ENCODE results near the gene TRIM43. TPM values are rescaled to one million over a fixed set of nuclear protein-coding genes. Genes with fewer than 3 reads are reported as not detected.
"Not testable (repeated sequence)": the region's sequence is repeated elsewhere in the genome, so short reads cannot be mapped to it uniquely, and the experiment has no call there.

The TRIM43 gene
- not detected for total RNA-seq

GRCh38 chr2:95591701-95592100 lies at the start of gene TRIM43:
TRIM43 (plus strand) TSS chr2:95592001; CDS start chr2:95594024, 2,023 bp downstream.
- not testable (repeated sequence) for H3K36me3 Mint-ChIP-seq; ATAC-seq; H3K4me1 Mint-ChIP-seq (ENCODE audit: low read depth in 2 of 2); H3K27ac Mint-ChIP-seq; H3K9me3 Mint-ChIP-seq; H3K4me3 Mint-ChIP-seq; DNase-seq (ENCODE audit: low spot score)
- H3K27me3 Mint-ChIP-seq, result peaks cover 5 to 14% of the 10 kb centered on the region in 2 donors

DNA sequence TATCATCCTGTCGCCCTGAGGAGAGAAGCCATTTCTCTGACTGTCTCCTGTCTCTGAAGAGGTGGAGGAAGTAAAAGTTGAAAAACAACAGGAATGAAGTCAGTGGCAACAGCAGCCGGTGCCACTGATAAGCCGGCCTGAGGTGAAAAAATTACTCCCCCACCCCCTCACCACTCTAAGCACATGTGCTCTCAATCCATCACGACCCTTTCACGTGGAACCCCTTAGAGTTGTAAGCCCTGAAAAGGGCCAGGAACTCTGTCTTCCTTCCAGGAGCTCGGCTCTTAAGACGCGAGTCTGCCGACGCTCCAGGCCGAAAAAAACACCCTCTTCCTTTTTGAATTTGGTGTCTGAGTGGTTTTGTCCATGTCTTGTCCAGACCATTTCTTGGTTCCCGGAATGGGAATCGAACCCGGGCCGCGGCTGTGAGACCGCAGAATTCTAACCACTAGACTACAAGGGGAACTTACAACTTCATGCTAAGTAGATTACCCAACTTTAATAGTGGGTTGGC lies 40.7 kb upstream of the TRIM43 start:
- ATAC-seq (no peak), DNase-seq (ENCODE audit: low spot score) (no peak)
- Mint-ChIP-seq H3K27ac (no peak overlapping the region), H3K4me3 (no peak overlapping the region), H3K4me1 (ENCODE audit: low read depth in 2 of 2) (no peaks in the 10 kb centered on the region), H3K9me3 (no peaks in the 10 kb centered on the region), H3K36me3 (no peaks in the 10 kb centered on the region), H3K27me3 (peaks cover 21 to 31% of the 10 kb centered on the region in 2 donors)

DNA sequence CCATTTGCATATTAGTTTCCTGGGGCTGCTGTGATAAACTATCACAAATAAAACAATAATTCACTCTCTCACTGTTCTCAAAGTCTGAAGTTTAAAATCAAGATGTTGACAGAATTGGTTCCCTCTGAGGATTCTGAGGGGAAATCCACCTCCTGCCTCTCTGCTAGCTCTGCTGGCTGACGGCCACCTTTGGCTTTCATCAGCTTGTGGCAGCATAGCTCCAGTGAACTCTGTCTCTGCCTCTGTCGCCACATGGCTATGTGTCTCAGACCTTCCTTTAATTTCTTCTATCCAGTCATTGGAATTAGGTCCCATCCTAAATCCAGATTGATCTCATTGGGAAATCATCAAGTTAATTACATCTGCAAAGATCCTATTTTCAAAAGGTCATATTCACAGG lies 38.9 kb upstream of the TRIM43 start:
- no peaks in the 10 kb centered on the region for H3K36me3 Mint-ChIP-seq
- no peak overlapping the region for H3K4me3 Mint-ChIP-seq
- no peak overlapping the region for H3K27ac Mint-ChIP-seq
- no peaks in the 10 kb centered on the region for H3K9me3 Mint-ChIP-seq
- no peak for ATAC-seq
- DNase-seq (ENCODE audit: low spot score), result no peak
- peaks cover 27 to 32% of the 10 kb centered on the region in 2 donors for H3K27me3 Mint-ChIP-seq
- H3K4me1 Mint-ChIP-seq (ENCODE audit: low read depth in 2 of 2), result no peaks in the 10 kb centered on the region

- Mint-ChIP-seq H3K4me3 (no peak overlapping the region), H3K4me1 (ENCODE audit: low read depth in 2 of 2) (no peaks in the 10 kb centered on the region), H3K27me3 (peaks cover 28 to 42% of the 10 kb centered on the region in 2 donors), H3K9me3 (no peaks in the 10 kb centered on the region), H3K27ac (no peak overlapping the region), H3K36me3 (no peaks in the 10 kb centered on the region)
- ATAC-seq (no peak), DNase-seq (ENCODE audit: low spot score) (no peak)
Measured at GRCh38 chr2:95569170-95569569, 22.6 kb upstream of the TRIM43 start.

GRCh38 chr2:95573866-95574265 lies 17.9 kb upstream of the TRIM43 start:
- Mint-ChIP-seq H3K27me3 (peaks cover 15 to 35% of the 10 kb centered on the region in 2 donors), H3K36me3 (no peaks in the 10 kb centered on the region), H3K4me1 (ENCODE audit: low read depth in 2 of 2) (no peaks in the 10 kb centered on the region), H3K27ac (no peak overlapping the region), H3K4me3 (no peak overlapping the region), H3K9me3 (no peaks in the 10 kb centered on the region)
- DNase-seq (ENCODE audit: low spot score), result no peak
- ATAC-seq, result no peak

DNA sequence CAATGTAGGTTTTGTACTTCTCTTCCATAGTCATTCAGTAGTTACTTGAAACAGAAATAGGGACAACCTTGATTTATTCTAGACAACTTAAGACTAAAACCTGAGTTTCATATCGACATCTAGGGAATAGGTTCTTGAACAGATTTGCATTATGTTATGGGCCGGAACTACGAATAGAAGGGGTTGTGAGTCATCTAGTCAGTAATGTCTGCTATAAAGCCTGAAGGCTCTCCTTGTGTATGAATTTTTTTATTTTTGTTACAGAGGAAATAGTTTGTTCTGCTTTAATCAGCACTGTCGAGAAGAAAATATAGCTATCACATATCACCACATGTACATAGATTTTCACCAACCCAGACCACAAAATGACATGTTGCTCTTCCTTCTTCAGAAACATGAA lies 17.3 kb upstream of the TRIM43 start:
- H3K27me3 Mint-ChIP-seq, result peaks cover 17 to 35% of the 10 kb centered on the region in 2 donors
- no peak for DNase-seq (ENCODE audit: low spot score)

DNA sequence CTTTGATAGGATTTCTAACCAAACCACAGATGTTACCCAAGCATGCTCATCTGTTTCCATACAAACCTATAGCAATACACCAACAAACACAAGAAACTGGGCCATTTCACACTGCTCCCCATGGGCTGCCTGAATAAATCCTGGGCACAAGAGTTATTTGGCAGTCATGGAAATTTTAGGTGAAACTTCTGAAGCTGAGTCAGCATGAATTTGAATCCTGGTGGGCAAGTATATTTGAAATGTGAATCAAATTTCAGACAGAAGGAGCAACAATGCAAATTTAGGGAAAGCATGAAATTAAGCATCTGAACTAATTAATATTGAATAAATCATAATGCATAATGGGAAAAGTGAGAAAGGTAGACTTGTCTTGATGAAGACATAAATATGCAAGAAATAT lies 15.9 kb upstream of the TRIM43 start:
- ATAC-seq (no peak), DNase-seq (ENCODE audit: low spot score) (no peak)
- Mint-ChIP-seq H3K27ac (no peak overlapping the region), H3K27me3 (peaks cover 8 to 23% of the 10 kb centered on the region in 2 donors), H3K4me1 (ENCODE audit: low read depth in 2 of 2) (no peaks in the 10 kb centered on the region), H3K4me3 (no peak overlapping the region), H3K36me3 (no peaks in the 10 kb centered on the region), H3K9me3 (no peaks in the 10 kb centered on the region)

More for the DNA sequence above, 17.3 kb upstream of the TRIM43 start:
- H3K4me3 Mint-ChIP-seq, result no peak overlapping the region
- no peak overlapping the region for H3K27ac Mint-ChIP-seq
- no peaks in the 10 kb centered on the region for H3K4me1 Mint-ChIP-seq (ENCODE audit: low read depth in 2 of 2)
- H3K9me3 Mint-ChIP-seq, result no peaks in the 10 kb centered on the region
- no peak for ATAC-seq
- H3K36me3 Mint-ChIP-seq, result no peaks in the 10 kb centered on the region

GRCh38 chr2:95578539-95578938 lies 13.3 kb upstream of the TRIM43 start:
- ATAC-seq (no peak), DNase-seq (ENCODE audit: low spot score) (no peak)
- no peaks in the 10 kb centered on the region for H3K9me3 Mint-ChIP-seq
- no peaks in the 10 kb centered on the region for H3K4me1 Mint-ChIP-seq (ENCODE audit: low read depth in 2 of 2)
- no peaks in the 10 kb centered on the region for H3K36me3 Mint-ChIP-seq
- no peak overlapping the region for H3K4me3 Mint-ChIP-seq
- no peak overlapping the region for H3K27ac Mint-ChIP-seq
- peaks cover 8 to 23% of the 10 kb centered on the region in 2 donors for H3K27me3 Mint-ChIP-seq

GRCh38 chr2:95583545-95583944 lies 8.3 kb upstream of the TRIM43 start:
- peaks cover 6 to 13% of the 10 kb centered on the region in 2 donors for H3K27me3 Mint-ChIP-seq
- DNase-seq (ENCODE audit: low spot score); H3K36me3 Mint-ChIP-seq; ATAC-seq; H3K27ac Mint-ChIP-seq; H3K4me1 Mint-ChIP-seq (ENCODE audit: low read depth in 2 of 2); H3K4me3 Mint-ChIP-seq; H3K9me3 Mint-ChIP-seq: not testable (repeated sequence)

DNA sequence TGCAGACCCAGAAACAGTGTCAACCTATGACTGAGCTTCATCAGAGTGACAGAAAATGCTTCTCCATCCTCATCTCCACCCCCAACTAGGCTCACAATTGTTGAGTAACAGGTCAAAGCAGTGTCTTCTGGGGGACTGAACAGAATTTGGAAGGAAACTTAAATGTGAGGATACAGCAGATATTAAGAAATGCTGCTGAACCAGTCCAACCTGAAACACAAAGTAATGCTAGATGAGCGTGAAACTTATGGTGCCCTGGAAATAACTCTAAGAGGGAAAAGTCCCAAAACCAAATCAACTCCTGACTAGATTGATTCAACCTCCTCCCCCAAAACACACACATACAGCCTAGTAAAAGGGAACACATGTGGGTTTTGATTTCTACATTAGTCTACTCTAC lies 7.5 kb upstream of the TRIM43 start:
- not testable (repeated sequence) for H3K27ac Mint-ChIP-seq; H3K36me3 Mint-ChIP-seq; H3K4me3 Mint-ChIP-seq; DNase-seq (ENCODE audit: low spot score); H3K27me3 Mint-ChIP-seq; ATAC-seq; H3K9me3 Mint-ChIP-seq; H3K4me1 Mint-ChIP-seq (ENCODE audit: low read depth in 2 of 2)

GRCh38 chr2:95589777-95590536 lies 1.8 kb upstream of the TRIM43 start:
- not testable (repeated sequence) for ATAC-seq

GRCh38 chr2:95592973-95593372 lies 1.2 kb downstream of the TRIM43 start:
- H3K9me3 Mint-ChIP-seq; H3K27ac Mint-ChIP-seq; H3K4me1 Mint-ChIP-seq (ENCODE audit: low read depth in 2 of 2); ATAC-seq; H3K36me3 Mint-ChIP-seq; H3K4me3 Mint-ChIP-seq; DNase-seq (ENCODE audit: low spot score): not testable (repeated sequence)
- peaks cover 2 to 14% of the 10 kb centered on the region in 2 donors for H3K27me3 Mint-ChIP-seq

More at GRCh38 chr2:95589777-95590536, 1.8 kb upstream of the TRIM43 start:
- H3K4me3 Mint-ChIP-seq; H3K27ac Mint-ChIP-seq; H3K4me1 Mint-ChIP-seq (ENCODE audit: low read depth in 2 of 2); H3K9me3 Mint-ChIP-seq; H3K36me3 Mint-ChIP-seq; H3K27me3 Mint-ChIP-seq; DNase-seq (ENCODE audit: low spot score): not testable (repeated sequence)

GRCh38 chr2:95595012-95595411 lies 3.2 kb downstream of the TRIM43 start:
- not testable (repeated sequence) for ATAC-seq; H3K4me3 Mint-ChIP-seq; H3K27ac Mint-ChIP-seq; DNase-seq (ENCODE audit: low spot score); H3K27me3 Mint-ChIP-seq; H3K9me3 Mint-ChIP-seq; H3K4me1 Mint-ChIP-seq (ENCODE audit: low read depth in 2 of 2); H3K36me3 Mint-ChIP-seq

- H3K27ac Mint-ChIP-seq, H3K4me3 Mint-ChIP-seq, ATAC-seq: not testable (repeated sequence)
Measured at GRCh38 chr2:95601301-95601700, 9.5 kb downstream of the TRIM43 start.

More at GRCh38 chr2:95601301-95601700, 9.5 kb downstream of the TRIM43 start:
- DNase-seq (ENCODE audit: low spot score); H3K9me3 Mint-ChIP-seq; H3K36me3 Mint-ChIP-seq; H3K27me3 Mint-ChIP-seq; H3K4me1 Mint-ChIP-seq (ENCODE audit: low read depth in 2 of 2): not testable (repeated sequence)

Measured in natural killer cell treated with Interleukin-12 subunit alpha and Interleukin-12 subunit beta and Interleukin-15 and Interleukin-18, amount 100 ng/mL, for 72 hours (primary cell).